Adrenal gland (tissue), 5 donors: ENCODE measurements around the gene POMZP3.
"Not testable (repeated sequence)": the region's sequence is repeated elsewhere in the genome, so short reads cannot be mapped to it uniquely, and the experiment has no call there.

ENCODE experiments used
- CTCF ChIP-seq, 6 experiments: fragments of 450-650 bp in 4 of 6; fragments of 200-600 bp in 2 of 6; sonication (generic) in 1 of 6; IDR thresholded peaks; 1 replicate in 5 of 6; 2 replicates in 1 of 6; pipeline versions ENCODE4 v1.5.1 to v1.8.0; 2016 to 2021; ENCODE audit warnings: antibody characterized with exemption in 6 of 6, mild to moderate bottlenecking in 2 of 6, moderate library complexity in 1 of 6
- POLR2A ChIP-seq, 2 donors: fragments of 450-650 bp; IDR thresholded peaks; one replicate each; pipeline ENCODE4 v1.6.1; 2017; ENCODE audit warnings: antibody characterized with exemption in 2 of 2, mild to moderate bottlenecking in 2 of 2, moderate library complexity in 1 of 2
- donor health status: DM: no; HTN: no; CAD: no.

GRCh38 chr7:76613783-76614182 is 13.3 kb downstream of the POMZP3 start:
- peak in 3 of 6 experiments; percentile 39 to 58 (median 55) for TF ChIP-seq CTCF (IDR thresholded peaks at IDR 0.05)
- not testable (repeated sequence) for TF ChIP-seq POLR2A (IDR thresholded peaks at IDR 0.05)
